Neural cell (in vitro differentiated cells): ENCODE data around the gene TNP2. TPM values are rescaled to one million over a fixed set of nuclear protein-coding genes. Genes with fewer than 3 reads are reported as not detected.

ENCODE experiments used
- H2AFZ ChIP-seq: fragments of 200-600, 300-800 bp; sonication (generic), shearing (Covaris generic); 2 replicates; pipeline ENCODE4 v1.6.0; 2014; ENCODE audit warnings: low read depth, mild to moderate bottlenecking, antibody characterized with exemption, low read length, moderate library complexity
- H3F3A ChIP-seq: fragments of 200-600 bp; shearing (Covaris generic); 2 replicates; pipeline ENCODE4 v1.6.1; 2016; ENCODE audit warnings: mild to moderate bottlenecking, moderate library complexity, mixed read lengths, antibody characterized with exemption, low read length; ENCODE audit not compliant: insufficient read depth, poor library complexity, severe bottlenecking
- H3K27ac ChIP-seq: fragments of 200-600, 300-800 bp; sonication (generic), shearing (Covaris generic); 2 replicates; pipeline ENCODE4 v1.5.1; 2014; ENCODE audit warnings: mild to moderate bottlenecking, low read length, moderate library complexity
- H3K27me3 ChIP-seq: fragments of 300-800, 200-600 bp; sonication (generic), shearing (Covaris generic); 2 replicates; pipeline ENCODE4 v1.6.0; 2014; ENCODE audit warnings: mild to moderate bottlenecking, low read depth, low read length, moderate library complexity; ENCODE audit not compliant: insufficient read depth
- H3K36me3 ChIP-seq: fragments of 300-800, 200-600 bp; sonication (generic), shearing (Covaris generic); 2 replicates; pipeline ENCODE4 v1.5.1; 2014; ENCODE audit warnings: mild to moderate bottlenecking, antibody characterized with exemption, low read length, moderate library complexity; ENCODE audit not compliant: insufficient read depth
- H3K4me2 ChIP-seq: fragments of 300-800, 200-600 bp; sonication (generic), shearing (Covaris generic); 2 replicates; pipeline ENCODE4 v1.6.0; 2014; ENCODE audit warnings: mild to moderate bottlenecking, low read length
- H3K4me3 ChIP-seq: fragments of 300-800, 200-600 bp; sonication (generic), shearing (Covaris generic); 2 replicates; pipeline ENCODE4 v1.5.1; 2014; ENCODE audit warnings: mild to moderate bottlenecking, low read length, moderate library complexity
- H3K79me2 ChIP-seq: fragments of 200-600 bp; shearing (Covaris generic); replicated peaks from 2 replicates; pipeline ENCODE4 v1.6.0; 2014; ENCODE audit warnings: mild to moderate bottlenecking, low read length, moderate library complexity; ENCODE audit not compliant: insufficient read depth
- H3K9ac ChIP-seq: fragments of 300-800, 200-600 bp; sonication (generic), shearing (Covaris generic); 2 replicates; pipeline ENCODE4 v1.6.1; 2016; ENCODE audit warnings: mild to moderate bottlenecking, low read length, mixed read lengths
- H3K9me2 ChIP-seq: fragments of 200-600 bp; shearing (Covaris generic); 2 replicates; pipeline ENCODE4 v1.6.1; 2016; ENCODE audit warnings: mild to moderate bottlenecking, low read length, mixed read lengths; ENCODE audit not compliant: insufficient read depth
- H3K9me3 ChIP-seq: fragments of 200-600, 300-800 bp; sonication (generic), shearing (Covaris generic); 2 replicates; pipeline ENCODE4 v1.6.1; 2016; ENCODE audit warnings: mild to moderate bottlenecking, mixed run types, low read length, moderate library complexity, mixed read lengths
- H4K20me1 ChIP-seq: fragments of 200-600 bp; shearing (Covaris generic); 2 replicates; pipeline ENCODE4 v1.6.1; 2016; ENCODE audit warnings: mild to moderate bottlenecking, mixed run types; ENCODE audit not compliant: insufficient read depth
- CTCF ChIP-seq: fragments of 450-650 bp; IDR thresholded peaks from 2 replicates; pipeline ENCODE4 v1.5.1; 2014; ENCODE audit warnings: antibody characterized with exemption, mild to moderate bottlenecking, moderate library complexity; ENCODE audit not compliant: poor library complexity, severe bottlenecking
- EP300 ChIP-seq: fragments of 450-650 bp; conservative IDR thresholded peaks from 2 replicates; pipeline ENCODE4 v1.6.1; 2014; ENCODE audit warnings: antibody characterized with exemption, mild to moderate bottlenecking, moderate library complexity; ENCODE audit not compliant: poor library complexity, severe bottlenecking
- EZH2 ChIP-seq: fragments of 200-600, 300-800 bp; shearing (Covaris generic), sonication (generic); IDR thresholded peaks from 2 replicates; pipeline ENCODE4 v1.6.1; 2014; ENCODE audit warnings: antibody characterized with exemption, low read length, borderline replicate concordance, mild to moderate bottlenecking; ENCODE audit not compliant: insufficient read depth, poor library complexity, severe bottlenecking
- MXI1 ChIP-seq: fragments of 450-650 bp; conservative IDR thresholded peaks from 2 replicates; pipeline ENCODE4 v1.6.1; 2014; ENCODE audit warnings: antibody characterized with exemption, mild to moderate bottlenecking; ENCODE audit not compliant: poor library complexity, severe bottlenecking
- POLR2AphosphoS5 ChIP-seq: IDR thresholded peaks from 2 replicates; pipeline ENCODE4 v1.6.1; 2012
- RAD21 ChIP-seq: fragments of 450-650 bp; conservative IDR thresholded peaks from 2 replicates; pipeline ENCODE4 v1.6.1; 2014; ENCODE audit warnings: antibody characterized with exemption, mild to moderate bottlenecking, moderate library complexity
- SMC3 ChIP-seq: fragments of 450-650 bp; conservative IDR thresholded peaks from 2 replicates; pipeline ENCODE4 v1.6.1; 2014; ENCODE audit warnings: antibody characterized with exemption, mild to moderate bottlenecking, moderate library complexity; ENCODE audit not compliant: poor library complexity
- TAF1 ChIP-seq: IDR thresholded peaks from 2 replicates; pipeline ENCODE4 v1.6.1; 2012; ENCODE audit warnings: low read depth
- polyA plus RNA-seq: library from polyadenylated mRNA; depleted of rRNA; stranded (reverse); fragments of >200 nt; gene quantifications from 2 replicates; pipeline ENCODE4 v1.2.3, GENCODE V29; 2014
- TF ChIP-seq, protein P1 (sequence below): IDR thresholded peaks from 2 replicates; pipeline ENCODE4 v1.6.1; 2012; ENCODE audit warnings: borderline replicate concordance

Gene TNP2
- polyA plus RNA-seq, 1 donor from 2014 or later, result not detected

GRCh38 chr16:11238272-11239202 is 30.6 kb downstream of the TNP2 start:
- H3K27ac ChIP-seq, result no peak overlapping the region
- no peaks in the 10 kb centered on the region for H3K79me2 ChIP-seq
- no peak overlapping the region for H3K4me3 ChIP-seq
- TF ChIP-seq CTCF (no peak), TAF1 (no peak), RAD21 (no peak), POLR2AphosphoS5 (no peak), SMC3 (no peak), EZH2 (no peak), MXI1 (no peak), EP300 (no peak)
- TF ChIP-seq, protein P1, sequence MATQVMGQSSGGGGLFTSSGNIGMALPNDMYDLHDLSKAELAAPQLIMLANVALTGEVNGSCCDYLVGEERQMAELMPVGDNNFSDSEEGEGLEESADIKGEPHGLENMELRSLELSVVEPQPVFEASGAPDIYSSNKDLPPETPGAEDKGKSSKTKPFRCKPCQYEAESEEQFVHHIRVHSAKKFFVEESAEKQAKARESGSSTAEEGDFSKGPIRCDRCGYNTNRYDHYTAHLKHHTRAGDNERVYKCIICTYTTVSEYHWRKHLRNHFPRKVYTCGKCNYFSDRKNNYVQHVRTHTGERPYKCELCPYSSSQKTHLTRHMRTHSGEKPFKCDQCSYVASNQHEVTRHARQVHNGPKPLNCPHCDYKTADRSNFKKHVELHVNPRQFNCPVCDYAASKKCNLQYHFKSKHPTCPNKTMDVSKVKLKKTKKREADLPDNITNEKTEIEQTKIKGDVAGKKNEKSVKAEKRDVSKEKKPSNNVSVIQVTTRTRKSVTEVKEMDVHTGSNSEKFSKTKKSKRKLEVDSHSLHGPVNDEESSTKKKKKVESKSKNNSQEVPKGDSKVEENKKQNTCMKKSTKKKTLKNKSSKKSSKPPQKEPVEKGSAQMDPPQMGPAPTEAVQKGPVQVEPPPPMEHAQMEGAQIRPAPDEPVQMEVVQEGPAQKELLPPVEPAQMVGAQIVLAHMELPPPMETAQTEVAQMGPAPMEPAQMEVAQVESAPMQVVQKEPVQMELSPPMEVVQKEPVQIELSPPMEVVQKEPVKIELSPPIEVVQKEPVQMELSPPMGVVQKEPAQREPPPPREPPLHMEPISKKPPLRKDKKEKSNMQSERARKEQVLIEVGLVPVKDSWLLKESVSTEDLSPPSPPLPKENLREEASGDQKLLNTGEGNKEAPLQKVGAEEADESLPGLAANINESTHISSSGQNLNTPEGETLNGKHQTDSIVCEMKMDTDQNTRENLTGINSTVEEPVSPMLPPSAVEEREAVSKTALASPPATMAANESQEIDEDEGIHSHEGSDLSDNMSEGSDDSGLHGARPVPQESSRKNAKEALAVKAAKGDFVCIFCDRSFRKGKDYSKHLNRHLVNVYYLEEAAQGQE, result no peak
- no peaks in the 10 kb centered on the region for H3K9me2 ChIP-seq
- H4K20me1 ChIP-seq, result no peaks in the 10 kb centered on the region
- H3K27me3 ChIP-seq, result no peaks in the 10 kb centered on the region
- H2AFZ ChIP-seq, result no peak overlapping the region
- H3F3A ChIP-seq, result no peaks in the 10 kb centered on the region
- H3K9ac ChIP-seq, result no peak overlapping the region
- no peak overlapping the region for H3K4me2 ChIP-seq
- H3K9me3 ChIP-seq, result no peaks in the 10 kb centered on the region
- H3K36me3 ChIP-seq, result no peaks in the 10 kb centered on the region

DNA sequence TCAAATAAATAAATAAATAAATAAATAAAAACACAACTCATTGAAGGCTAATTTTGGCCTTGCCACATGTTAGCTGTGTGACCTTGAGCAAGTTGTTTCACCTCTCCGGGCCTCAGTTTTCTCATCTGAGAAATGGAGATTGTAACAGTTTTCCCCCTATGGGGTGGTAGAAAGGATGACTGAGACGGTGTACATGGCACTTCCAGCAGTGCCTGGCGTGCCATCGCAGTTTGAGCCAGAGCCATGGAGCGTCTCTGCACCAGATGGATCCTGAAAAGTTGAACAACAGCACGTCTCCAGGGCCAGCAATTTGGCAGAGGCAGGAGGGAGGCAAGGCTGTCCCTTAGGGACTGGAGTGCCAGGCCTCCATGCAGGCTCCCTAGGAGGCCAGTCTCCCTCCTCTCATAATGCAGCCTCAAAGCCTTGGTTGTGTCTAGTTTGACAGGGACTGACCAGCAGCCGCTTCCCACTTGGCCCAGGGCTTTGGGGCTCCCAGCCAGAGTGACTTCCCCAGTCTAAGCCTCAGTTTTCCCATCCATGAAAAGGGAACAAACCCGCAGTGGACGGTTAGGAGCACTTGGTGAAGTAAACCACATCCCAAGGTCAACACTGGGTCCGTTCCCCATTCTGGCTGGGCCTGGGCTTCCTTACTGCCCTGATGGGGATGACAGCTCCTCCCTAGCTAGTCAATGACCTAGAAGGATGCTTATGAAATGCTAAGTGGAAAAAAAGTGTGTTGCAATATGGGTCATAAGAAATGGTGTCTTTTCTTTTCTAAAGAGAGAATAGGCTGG is 32.5 kb downstream of the TNP2 start:
- TF ChIP-seq EP300 (no peak), TAF1 (no peak), CTCF (no peak), SMC3 (no peak), RAD21 (no peak), POLR2AphosphoS5 (no peak), MXI1 (no peak), EZH2 (no peak)
- TF ChIP-seq, protein P1, result no peak
- Histone ChIP-seq H3K9me2 (no peaks in the 10 kb centered on the region), H3K27me3 (no peaks in the 10 kb centered on the region), H3K9ac (no peak overlapping the region), H2AFZ (no peak overlapping the region), H3K36me3 (no peaks in the 10 kb centered on the region), H3K4me3 (no peak overlapping the region), H3K79me2 (no peaks in the 10 kb centered on the region), H3F3A (no peaks in the 10 kb centered on the region), H3K9me3 (no peaks in the 10 kb centered on the region), H4K20me1 (no peaks in the 10 kb centered on the region), H3K27ac (no peak overlapping the region), H3K4me2 (no peak overlapping the region)
